VCaP (cell line): ENCODE measurements around the gene MPG.

Experiments used
- H3K27ac ChIP-seq: fragments of 450-650 bp; 2 replicates; pipeline ENCODE4 v1.5.1; 2017
- CTCF ChIP-seq: fragments of 450-650 bp; conservative IDR thresholded peaks from 2 replicates; pipeline ENCODE4 v1.5.1; 2017; ENCODE audit warnings: mild to moderate bottlenecking, moderate library complexity

The MPG gene

DNA sequence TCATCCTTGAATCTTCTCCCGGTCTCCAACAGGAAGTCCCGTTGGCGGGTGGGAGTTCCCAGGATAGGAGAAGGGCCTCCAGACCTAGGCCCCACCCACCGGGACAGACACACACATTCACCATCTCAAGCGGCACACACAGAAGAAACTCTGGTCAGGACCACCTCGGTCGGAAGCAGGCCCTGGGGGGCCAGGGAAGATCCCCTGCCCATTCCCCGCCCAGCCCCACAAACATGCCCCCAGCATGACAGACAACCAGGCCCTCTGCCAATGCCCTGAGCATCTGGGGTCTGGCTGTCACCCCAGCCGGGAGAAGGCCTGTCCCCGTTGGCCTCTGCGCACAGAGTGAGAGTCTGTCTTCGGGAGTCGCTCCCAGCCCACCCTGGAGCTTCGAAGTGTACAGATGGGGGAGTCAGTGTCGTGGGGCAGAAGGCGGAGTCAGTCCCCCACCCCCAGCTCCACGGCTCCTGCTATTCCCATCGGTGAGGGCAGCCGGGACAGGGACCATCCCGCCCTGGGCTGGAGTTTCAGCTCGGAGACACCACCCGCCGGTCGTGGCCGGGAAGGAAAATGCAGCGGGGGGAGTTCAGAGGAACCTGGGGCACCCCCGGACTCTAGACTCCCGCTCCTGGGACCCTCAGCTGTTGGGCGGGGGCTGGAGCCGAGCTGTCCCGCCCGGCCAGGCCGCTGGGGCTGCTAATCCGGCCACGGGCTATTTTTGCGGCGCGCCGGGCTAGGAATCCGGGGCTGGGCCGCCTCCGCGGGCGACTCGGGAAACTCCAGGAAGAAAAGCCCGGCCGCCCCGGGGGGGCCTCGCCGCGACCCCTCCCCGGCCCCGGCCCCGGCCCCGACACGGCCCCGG is 6.3 kb upstream of the MPG start:
- no peak for TF ChIP-seq CTCF
- peak overlapping the region; percentile 96 for H3K27ac ChIP-seq

- TF ChIP-seq CTCF = no peak
- H3K27ac ChIP-seq = peak within 1 kb of the TSS; percentile 96
Observed at GRCh38 chr16:72561-73548, 5.2 kb upstream of the MPG start, which contains the start of gene RHBDF1. RHBDF1 (minus strand) TSS chr16:72631; CDS start chr16:65015, 7,616 bp downstream.

- no peak for TF ChIP-seq CTCF
- no peak overlapping the region for H3K27ac ChIP-seq
Observed at GRCh38 chr16:74051-74746, 3.8 kb upstream of the MPG start.

DNA sequence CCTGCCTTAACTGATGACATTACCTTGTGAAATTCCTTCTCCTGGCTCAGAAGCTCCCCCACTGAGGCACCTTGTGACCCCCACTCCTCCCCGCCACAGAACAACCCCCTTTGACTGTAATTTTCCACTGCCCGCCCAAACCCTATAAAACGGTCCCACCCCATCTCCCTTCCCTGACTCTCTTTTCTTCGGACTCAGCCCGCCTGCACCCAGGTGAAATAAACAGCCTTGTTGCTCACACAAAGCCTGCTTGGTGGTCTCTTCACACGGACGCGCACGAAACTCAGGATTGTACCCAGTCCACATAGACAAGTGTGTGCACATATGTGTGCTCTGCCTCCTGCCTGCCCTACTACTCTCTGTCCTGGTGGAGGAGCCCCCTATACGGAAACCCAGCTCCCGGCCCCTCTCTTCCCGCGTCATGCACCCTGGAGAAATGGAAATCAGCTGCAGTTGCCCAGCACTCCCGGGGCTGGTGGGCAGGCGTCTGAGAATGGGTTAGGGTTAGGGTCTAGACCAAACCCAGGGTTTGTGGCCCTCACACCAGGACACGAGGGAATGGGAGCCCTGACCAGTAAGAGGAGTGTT is 3.2 kb upstream of the MPG start:
- no peak overlapping the region for H3K27ac ChIP-seq
- no peak for TF ChIP-seq CTCF

DNA sequence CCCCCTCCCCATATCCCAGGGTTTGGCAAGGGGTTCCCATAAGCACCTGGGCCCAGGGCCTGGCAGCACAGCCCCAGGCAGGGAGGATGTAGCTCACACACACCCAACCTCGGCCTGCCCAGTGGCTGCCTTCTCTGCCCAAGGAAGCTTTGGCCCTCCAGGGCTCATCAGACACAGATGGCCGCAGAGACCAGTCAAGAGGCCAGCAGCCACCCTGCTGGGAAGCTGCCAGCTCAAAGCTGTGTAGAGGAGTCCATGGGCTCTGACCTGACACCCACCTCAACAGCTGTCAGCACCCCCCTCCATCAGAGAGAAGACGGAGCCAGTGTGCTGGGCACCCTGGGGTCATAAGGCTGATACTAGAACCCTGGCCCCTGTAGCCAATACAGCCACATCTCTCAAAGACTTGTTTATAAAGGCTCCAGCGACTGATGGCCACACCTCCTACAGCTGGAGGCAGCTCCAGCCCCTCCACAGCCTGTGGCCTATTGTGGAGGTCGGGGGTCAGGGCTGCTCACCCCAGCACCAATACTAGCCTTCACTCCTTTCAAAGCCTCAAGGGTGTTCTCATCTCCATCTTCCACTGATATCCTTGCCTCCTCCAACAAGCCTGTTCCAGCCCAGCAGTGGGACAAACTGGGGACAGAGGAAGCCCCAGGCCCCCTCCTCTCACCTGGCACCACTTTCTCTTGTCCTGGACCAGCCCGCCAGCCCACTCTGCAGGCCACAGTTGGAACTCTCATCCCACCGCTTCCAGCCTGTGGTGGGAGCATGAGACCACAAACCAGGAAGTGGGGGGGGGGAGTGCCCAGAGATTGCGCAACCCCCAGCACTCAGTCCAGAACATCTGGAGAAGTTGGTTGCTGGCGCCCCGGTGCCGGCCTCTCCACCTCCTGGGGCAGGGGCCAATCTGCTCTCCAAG is 2.2 kb upstream of the MPG start:
- no peak overlapping the region for H3K27ac ChIP-seq
- no peak for TF ChIP-seq CTCF

DNA sequence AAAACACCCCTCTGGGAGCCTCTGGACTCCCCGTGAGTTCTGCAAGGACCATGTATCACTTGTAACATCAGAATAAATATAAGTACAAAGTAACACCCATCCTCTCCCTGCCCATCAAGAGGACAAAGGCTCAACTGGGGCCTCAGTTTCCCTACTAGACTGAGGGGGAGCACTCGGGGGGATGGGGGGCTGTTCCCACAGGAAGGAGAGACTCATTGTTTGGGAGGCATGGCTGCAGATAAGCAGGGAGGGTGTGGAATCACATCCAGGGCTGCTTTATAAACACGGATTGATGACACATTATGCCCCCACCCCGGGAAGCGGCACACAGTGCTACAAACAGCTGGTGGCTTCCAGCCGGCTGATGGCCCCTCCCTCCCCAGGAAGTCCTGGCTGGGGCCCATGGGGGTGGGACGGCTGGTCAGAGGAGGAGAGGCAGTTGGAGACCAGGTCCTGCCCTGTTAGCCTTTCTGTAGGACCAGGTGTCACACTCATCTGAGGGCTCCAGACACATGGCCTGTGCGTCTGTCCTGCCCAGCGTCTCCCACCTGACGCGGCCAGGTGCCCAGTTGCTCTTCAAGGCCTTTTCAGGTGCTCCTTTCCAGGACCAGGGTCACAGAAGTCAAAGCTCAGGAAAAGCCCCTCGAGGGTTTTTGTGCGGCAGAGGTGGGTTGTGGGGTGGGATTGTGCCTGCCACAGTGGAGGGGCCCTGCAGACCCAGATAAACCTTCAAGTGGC is 1.3 kb upstream of the MPG start:
- H3K27ac ChIP-seq = peak overlapping the region; percentile 81; the same call in 1 of the 2 replicates
- no peak for TF ChIP-seq CTCF
